ENCODE results near the gene TUBGCP6.

DNA sequence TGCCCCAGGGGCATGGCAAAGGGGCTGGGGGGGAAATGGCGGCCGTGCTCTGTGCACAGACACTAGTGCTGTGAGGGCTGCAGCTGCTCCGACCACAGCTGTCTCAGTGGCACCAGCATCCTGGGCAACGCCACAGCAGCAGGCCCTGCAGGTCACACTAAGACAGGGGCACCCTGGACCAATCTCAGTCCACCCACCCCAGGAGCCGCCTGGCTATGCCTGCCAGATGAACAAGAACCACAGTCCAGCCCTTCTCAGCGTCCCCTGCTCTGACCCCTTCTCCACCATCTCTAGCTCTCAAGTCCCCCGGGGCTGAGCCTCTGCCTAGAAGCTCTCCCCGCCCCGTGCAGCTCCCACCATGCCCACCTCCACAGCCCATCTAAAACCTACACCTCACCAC, 16.5 kb downstream of the TUBGCP6 start:
- TF ChIP-seq, protein P1, sequence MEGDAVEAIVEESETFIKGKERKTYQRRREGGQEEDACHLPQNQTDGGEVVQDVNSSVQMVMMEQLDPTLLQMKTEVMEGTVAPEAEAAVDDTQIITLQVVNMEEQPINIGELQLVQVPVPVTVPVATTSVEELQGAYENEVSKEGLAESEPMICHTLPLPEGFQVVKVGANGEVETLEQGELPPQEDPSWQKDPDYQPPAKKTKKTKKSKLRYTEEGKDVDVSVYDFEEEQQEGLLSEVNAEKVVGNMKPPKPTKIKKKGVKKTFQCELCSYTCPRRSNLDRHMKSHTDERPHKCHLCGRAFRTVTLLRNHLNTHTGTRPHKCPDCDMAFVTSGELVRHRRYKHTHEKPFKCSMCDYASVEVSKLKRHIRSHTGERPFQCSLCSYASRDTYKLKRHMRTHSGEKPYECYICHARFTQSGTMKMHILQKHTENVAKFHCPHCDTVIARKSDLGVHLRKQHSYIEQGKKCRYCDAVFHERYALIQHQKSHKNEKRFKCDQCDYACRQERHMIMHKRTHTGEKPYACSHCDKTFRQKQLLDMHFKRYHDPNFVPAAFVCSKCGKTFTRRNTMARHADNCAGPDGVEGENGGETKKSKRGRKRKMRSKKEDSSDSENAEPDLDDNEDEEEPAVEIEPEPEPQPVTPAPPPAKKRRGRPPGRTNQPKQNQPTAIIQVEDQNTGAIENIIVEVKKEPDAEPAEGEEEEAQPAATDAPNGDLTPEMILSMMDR (IDR thresholded peaks at IDR 0.05; ENCODE audit: low read depth, low read length): no peak
- TF ChIP-seq, protein P2, sequence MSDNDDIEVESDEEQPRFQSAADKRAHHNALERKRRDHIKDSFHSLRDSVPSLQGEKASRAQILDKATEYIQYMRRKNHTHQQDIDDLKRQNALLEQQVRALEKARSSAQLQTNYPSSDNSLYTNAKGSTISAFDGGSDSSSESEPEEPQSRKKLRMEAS (IDR thresholded peaks at IDR 0.05; ENCODE audit: low read depth, low read length): no peak
- TF ChIP-seq POLR2A (IDR thresholded peaks at IDR 0.05; ENCODE audit: extremely low read depth, insufficient read length): no peak
